ENCODE results near the gene OR52E4. TPM values are rescaled to one million over a fixed set of nuclear protein-coding genes. Genes with fewer than 3 reads are reported as not detected.
A peak's percentile ranks its signal among the peaks of the same experiment; 100 is the strongest.

OR52E4 gene
- total and polyA plus RNA-seq, 2 experiments from 2014 or later, result not detected

DNA sequence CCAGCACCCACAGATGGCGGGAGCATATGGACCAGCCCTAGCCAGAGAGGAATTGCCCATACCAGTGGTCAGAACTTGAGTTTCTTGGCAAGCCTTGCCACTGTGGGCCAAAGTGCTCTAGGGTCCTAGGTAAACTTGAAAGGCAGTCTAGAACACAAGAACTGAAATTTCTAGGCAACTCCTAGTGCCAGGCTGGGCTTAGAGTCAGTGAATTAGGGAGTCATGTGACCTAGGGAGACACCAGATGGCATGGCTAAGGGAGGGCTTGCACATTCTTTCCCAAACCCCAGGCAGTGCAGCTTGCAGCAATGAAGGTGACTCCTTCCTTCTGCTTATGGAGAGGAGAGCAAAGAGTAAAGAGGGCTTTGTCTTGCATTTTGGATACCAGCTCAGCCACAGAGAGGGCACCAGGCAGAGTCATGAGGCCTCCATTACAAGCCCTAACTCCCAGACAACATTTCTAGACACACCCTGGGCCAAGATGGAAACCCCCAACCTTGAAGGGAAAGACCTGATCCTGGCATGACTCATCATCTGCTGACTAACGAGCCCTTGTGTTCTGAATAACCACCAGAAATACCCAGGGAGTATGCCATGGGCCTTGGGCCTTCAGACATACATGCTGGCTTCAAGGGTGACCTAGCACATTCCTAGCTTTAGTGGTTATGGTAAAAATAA, 42.5 kb downstream of the OR52E4 start:
- Mint-ChIP-seq H3K27ac (0 out of 2 replicates have a peak overlapping the region, but pooled peaks have one; percentile 23), H3K4me3 (no peak overlapping the region), H3K9me3 (peaks cover 27% of the 10 kb centered on the region), H3K36me3 (ENCODE audit: low read depth) (peaks cover 11% of the 10 kb centered on the region), H3K27me3 (ENCODE audit: insufficient read depth, low read depth, poor library complexity) (no peaks in the 10 kb centered on the region), H3K4me1 (no peaks in the 10 kb centered on the region)
- Histone ChIP-seq H3K4me2 (no peak overlapping the region), H3F3A (replicated peaks; ENCODE audit: low read depth) (no peaks in the 10 kb centered on the region), H3K27ac (ENCODE audit: low read depth) (no peak overlapping the region), H3K79me2 (replicated peaks; ENCODE audit: insufficient read depth) (no peaks in the 10 kb centered on the region), H3K36me3 (ENCODE audit: insufficient read depth) (no peaks in the 10 kb centered on the region), H3K9me2 (ENCODE audit: insufficient read depth) (no peaks in the 10 kb centered on the region; the same call in 1 of the 2 replicates), H3K4me3 (no peak overlapping the region), H3K4me1 (ENCODE audit: insufficient read depth) (no peaks in the 10 kb centered on the region), H2AFZ (no peak overlapping the region), H3K27me3 (ENCODE audit: insufficient read depth) (no peaks in the 10 kb centered on the region), H4K20me1 (replicated peaks; ENCODE audit: insufficient read depth) (no peaks in the 10 kb centered on the region)
- ATAC-seq, result no peak
- DNase-seq (ENCODE audit: low spot score), result no peak
- TF ChIP-seq ZNF331 (CRISPR knock-in tag; IDR thresholded peaks at IDR 0.05; ENCODE audit: low read depth), result no peak
- TF ChIP-seq, protein P1, sequence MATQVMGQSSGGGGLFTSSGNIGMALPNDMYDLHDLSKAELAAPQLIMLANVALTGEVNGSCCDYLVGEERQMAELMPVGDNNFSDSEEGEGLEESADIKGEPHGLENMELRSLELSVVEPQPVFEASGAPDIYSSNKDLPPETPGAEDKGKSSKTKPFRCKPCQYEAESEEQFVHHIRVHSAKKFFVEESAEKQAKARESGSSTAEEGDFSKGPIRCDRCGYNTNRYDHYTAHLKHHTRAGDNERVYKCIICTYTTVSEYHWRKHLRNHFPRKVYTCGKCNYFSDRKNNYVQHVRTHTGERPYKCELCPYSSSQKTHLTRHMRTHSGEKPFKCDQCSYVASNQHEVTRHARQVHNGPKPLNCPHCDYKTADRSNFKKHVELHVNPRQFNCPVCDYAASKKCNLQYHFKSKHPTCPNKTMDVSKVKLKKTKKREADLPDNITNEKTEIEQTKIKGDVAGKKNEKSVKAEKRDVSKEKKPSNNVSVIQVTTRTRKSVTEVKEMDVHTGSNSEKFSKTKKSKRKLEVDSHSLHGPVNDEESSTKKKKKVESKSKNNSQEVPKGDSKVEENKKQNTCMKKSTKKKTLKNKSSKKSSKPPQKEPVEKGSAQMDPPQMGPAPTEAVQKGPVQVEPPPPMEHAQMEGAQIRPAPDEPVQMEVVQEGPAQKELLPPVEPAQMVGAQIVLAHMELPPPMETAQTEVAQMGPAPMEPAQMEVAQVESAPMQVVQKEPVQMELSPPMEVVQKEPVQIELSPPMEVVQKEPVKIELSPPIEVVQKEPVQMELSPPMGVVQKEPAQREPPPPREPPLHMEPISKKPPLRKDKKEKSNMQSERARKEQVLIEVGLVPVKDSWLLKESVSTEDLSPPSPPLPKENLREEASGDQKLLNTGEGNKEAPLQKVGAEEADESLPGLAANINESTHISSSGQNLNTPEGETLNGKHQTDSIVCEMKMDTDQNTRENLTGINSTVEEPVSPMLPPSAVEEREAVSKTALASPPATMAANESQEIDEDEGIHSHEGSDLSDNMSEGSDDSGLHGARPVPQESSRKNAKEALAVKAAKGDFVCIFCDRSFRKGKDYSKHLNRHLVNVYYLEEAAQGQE (IDR thresholded peaks at IDR 0.05; ENCODE audit: unreplicated experiment), result no peak
- TF ChIP-seq, protein P2, sequence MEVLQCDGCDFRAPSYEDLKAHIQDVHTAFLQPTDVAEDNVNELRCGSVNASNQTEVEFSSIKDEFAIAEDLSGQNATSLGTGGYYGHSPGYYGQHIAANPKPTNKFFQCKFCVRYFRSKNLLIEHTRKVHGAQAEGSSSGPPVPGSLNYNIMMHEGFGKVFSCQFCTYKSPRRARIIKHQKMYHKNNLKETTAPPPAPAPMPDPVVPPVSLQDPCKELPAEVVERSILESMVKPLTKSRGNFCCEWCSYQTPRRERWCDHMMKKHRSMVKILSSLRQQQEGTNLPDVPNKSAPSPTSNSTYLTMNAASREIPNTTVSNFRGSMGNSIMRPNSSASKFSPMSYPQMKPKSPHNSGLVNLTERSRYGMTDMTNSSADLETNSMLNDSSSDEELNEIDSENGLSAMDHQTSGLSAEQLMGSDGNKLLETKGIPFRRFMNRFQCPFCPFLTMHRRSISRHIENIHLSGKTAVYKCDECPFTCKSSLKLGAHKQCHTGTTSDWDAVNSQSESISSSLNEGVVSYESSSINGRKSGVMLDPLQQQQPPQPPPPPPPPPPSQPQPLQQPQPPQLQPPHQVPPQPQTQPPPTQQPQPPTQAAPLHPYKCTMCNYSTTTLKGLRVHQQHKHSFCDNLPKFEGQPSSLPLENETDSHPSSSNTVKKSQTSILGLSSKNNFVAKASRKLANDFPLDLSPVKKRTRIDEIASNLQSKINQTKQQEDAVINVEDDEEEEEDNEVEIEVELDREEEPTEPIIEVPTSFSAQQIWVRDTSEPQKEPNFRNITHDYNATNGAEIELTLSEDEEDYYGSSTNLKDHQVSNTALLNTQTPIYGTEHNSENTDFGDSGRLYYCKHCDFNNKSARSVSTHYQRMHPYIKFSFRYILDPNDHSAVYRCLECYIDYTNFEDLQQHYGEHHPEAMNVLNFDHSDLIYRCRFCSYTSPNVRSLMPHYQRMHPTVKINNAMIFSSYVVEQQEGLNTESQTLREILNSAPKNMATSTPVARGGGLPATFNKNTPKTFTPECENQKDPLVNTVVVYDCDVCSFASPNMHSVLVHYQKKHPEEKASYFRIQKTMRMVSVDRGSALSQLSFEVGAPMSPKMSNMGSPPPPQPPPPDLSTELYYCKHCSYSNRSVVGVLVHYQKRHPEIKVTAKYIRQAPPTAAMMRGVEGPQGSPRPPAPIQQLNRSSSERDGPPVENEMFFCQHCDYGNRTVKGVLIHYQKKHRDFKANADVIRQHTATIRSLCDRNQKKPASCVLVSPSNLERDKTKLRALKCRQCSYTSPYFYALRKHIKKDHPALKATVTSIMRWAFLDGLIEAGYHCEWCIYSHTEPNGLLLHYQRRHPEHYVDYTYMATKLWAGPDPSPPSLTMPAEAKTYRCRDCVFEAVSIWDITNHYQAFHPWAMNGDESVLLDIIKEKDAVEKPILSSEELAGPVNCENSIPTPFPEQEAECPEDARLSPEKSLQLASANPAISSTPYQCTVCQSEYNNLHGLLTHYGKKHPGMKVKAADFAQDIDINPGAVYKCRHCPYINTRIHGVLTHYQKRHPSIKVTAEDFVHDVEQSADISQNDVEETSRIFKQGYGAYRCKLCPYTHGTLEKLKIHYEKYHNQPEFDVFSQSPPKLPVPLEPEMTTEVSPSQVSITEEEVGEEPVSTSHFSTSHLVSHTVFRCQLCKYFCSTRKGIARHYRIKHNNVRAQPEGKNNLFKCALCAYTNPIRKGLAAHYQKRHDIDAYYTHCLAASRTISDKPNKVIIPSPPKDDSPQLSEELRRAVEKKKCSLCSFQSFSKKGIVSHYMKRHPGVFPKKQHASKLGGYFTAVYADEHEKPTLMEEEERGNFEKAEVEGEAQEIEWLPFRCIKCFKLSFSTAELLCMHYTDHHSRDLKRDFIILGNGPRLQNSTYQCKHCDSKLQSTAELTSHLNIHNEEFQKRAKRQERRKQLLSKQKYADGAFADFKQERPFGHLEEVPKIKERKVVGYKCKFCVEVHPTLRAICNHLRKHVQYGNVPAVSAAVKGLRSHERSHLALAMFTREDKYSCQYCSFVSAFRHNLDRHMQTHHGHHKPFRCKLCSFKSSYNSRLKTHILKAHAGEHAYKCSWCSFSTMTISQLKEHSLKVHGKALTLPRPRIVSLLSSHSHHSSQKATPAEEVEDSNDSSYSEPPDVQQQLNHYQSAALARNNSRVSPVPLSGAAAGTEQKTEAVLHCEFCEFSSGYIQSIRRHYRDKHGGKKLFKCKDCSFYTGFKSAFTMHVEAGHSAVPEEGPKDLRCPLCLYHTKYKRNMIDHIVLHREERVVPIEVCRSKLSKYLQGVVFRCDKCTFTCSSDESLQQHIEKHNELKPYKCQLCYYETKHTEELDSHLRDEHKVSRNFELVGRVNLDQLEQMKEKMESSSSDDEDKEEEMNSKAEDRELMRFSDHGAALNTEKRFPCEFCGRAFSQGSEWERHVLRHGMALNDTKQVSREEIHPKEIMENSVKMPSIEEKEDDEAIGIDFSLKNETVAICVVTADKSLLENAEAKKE (CRISPR knock-in tag; IDR thresholded peaks at IDR 0.05), result no peak
- no peak for TF ChIP-seq JUNB (IDR thresholded peaks at IDR 0.05; ENCODE audit: unreplicated experiment)
- TF ChIP-seq EZH2phosphoT487 (IDR thresholded peaks at IDR 0.05; ENCODE audit: unreplicated experiment), result no peak
- TF ChIP-seq, protein P3, sequence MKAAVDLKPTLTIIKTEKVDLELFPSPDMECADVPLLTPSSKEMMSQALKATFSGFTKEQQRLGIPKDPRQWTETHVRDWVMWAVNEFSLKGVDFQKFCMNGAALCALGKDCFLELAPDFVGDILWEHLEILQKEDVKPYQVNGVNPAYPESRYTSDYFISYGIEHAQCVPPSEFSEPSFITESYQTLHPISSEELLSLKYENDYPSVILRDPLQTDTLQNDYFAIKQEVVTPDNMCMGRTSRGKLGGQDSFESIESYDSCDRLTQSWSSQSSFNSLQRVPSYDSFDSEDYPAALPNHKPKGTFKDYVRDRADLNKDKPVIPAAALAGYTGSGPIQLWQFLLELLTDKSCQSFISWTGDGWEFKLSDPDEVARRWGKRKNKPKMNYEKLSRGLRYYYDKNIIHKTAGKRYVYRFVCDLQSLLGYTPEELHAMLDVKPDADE (IDR thresholded peaks at IDR 0.05), result no peak
- no peak for TF ChIP-seq CREB1 (CRISPR knock-in tag; IDR thresholded peaks at IDR 0.05; ENCODE audit: low read depth)
- no peak for TF ChIP-seq EZH2 (IDR thresholded peaks at IDR 0.05; ENCODE audit: low read depth, unreplicated experiment)
- TF ChIP-seq, protein P4, sequence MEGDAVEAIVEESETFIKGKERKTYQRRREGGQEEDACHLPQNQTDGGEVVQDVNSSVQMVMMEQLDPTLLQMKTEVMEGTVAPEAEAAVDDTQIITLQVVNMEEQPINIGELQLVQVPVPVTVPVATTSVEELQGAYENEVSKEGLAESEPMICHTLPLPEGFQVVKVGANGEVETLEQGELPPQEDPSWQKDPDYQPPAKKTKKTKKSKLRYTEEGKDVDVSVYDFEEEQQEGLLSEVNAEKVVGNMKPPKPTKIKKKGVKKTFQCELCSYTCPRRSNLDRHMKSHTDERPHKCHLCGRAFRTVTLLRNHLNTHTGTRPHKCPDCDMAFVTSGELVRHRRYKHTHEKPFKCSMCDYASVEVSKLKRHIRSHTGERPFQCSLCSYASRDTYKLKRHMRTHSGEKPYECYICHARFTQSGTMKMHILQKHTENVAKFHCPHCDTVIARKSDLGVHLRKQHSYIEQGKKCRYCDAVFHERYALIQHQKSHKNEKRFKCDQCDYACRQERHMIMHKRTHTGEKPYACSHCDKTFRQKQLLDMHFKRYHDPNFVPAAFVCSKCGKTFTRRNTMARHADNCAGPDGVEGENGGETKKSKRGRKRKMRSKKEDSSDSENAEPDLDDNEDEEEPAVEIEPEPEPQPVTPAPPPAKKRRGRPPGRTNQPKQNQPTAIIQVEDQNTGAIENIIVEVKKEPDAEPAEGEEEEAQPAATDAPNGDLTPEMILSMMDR (conservative IDR thresholded peaks at IDR 0.05; ENCODE audit: low read depth in 2 of 2), result no peak
- no peak for TF ChIP-seq ZNF114 (CRISPR knock-in tag; IDR thresholded peaks at IDR 0.05)
